Glomerular visceral epithelial cell (primary cell): ENCODE results near the gene DLGAP5.
A peak's percentile ranks its signal among the peaks of the same experiment; 100 is the strongest.

Source experiments
- DNase-seq: peaks from one replicate; pipeline ENCODE4 v3.0.0-alpha.2; 2016; ENCODE audit errors: extremely low spot score

Gene DLGAP5

GRCh38 chr14:55191203-55192053 lies at the start of gene DLGAP5:
TSS of gene DLGAP5 (minus strand) at chr14:55191585. CDS start at chr14:55189179, 2,406 bp downstream.
- peak; percentile 97 for DNase-seq

GRCh38 chr14:55240526-55241178 lies 49.3 kb upstream of the DLGAP5 start:
- no peak for DNase-seq

GRCh38 chr14:55239320-55239719 lies 47.9 kb upstream of the DLGAP5 start:
- no peak for DNase-seq

GRCh38 chr14:55238019-55238680 lies 46.8 kb upstream of the DLGAP5 start:
- DNase-seq, result no peak

- no peak for DNase-seq
These were observed 42.2 kb upstream of the DLGAP5 start for GRCh38 chr14:55233591-55233990.

GRCh38 chr14:55228261-55228660 lies 36.9 kb upstream of the DLGAP5 start:
- no peak for DNase-seq

- DNase-seq, result no peak
These were observed 32.0 kb upstream of the DLGAP5 start for GRCh38 chr14:55223364-55223763.

- DNase-seq, result no peak
These were observed 30.6 kb upstream of the DLGAP5 start for GRCh38 chr14:55221968-55222367.

GRCh38 chr14:55221186-55221585 lies 29.8 kb upstream of the DLGAP5 start:
- peak; percentile 16 for DNase-seq

- peak; percentile 2 for DNase-seq
These were observed 28.8 kb upstream of the DLGAP5 start for GRCh38 chr14:55220230-55220629.

- no peak for DNase-seq
These were observed 21.2 kb upstream of the DLGAP5 start for GRCh38 chr14:55212634-55213033.

- no peak for DNase-seq
These were observed 16.4 kb upstream of the DLGAP5 start for GRCh38 chr14:55207832-55208231.

- no peak for DNase-seq
These were observed 14.8 kb upstream of the DLGAP5 start for GRCh38 chr14:55206175-55206693.

- DNase-seq, result no peak
These were observed 10.1 kb upstream of the DLGAP5 start for GRCh38 chr14:55201219-55202101.

GRCh38 chr14:55200651-55201050 lies 9.3 kb upstream of the DLGAP5 start:
- DNase-seq, result no peak

GRCh38 chr14:55198749-55199148 lies 7.4 kb upstream of the DLGAP5 start:
- no peak for DNase-seq

GRCh38 chr14:55194656-55195355 lies 3.4 kb upstream of the DLGAP5 start:
- no peak for DNase-seq

GRCh38 chr14:55192054-55192621 lies 753 bp upstream of the DLGAP5 start:
- no peak for DNase-seq

- DNase-seq, result no peak
These were observed 531 bp downstream of the DLGAP5 start for GRCh38 chr14:55190906-55191202.

- no peak for DNase-seq
These were observed 2.6 kb downstream of the DLGAP5 start for GRCh38 chr14:55188686-55189295.
